Fibroblast of villous mesenchyme (primary cell): ENCODE results near the gene SMIM20. TPM values are rescaled to one million over a fixed set of nuclear protein-coding genes. Genes with fewer than 3 reads are reported as not detected.
"Not testable (repeated sequence)": the region's sequence is repeated elsewhere in the genome, so short reads cannot be mapped to it uniquely, and the experiment has no call there.

ENCODE experiments used
- DNase-seq: peaks from one replicate; pipeline ENCODE4 v3.0.0-alpha.2; 2010; ENCODE audit warnings: low read depth
- H3K4me3 ChIP-seq: 2 replicates; pipeline ENCODE4 v1.5.1; 2011; ENCODE audit warnings: low read depth, mild to moderate bottlenecking, low read length
- total RNA-seq: library from RNA; depleted of rRNA; stranded (reverse); fragments of >200 nt; gene quantifications from 2 replicates; pipeline ENCODE4 v1.2.3, GENCODE V29; 2012
- TF ChIP-seq, protein P1 (sequence below): IDR thresholded peaks from 2 replicates; pipeline ENCODE4 v1.5.1; 2012; ENCODE audit warnings: low read depth, mild to moderate bottlenecking, low read length; ENCODE audit not compliant: insufficient read depth

SMIM20 gene
- total RNA-seq, 1 donor: 23.3 TPM

DNA sequence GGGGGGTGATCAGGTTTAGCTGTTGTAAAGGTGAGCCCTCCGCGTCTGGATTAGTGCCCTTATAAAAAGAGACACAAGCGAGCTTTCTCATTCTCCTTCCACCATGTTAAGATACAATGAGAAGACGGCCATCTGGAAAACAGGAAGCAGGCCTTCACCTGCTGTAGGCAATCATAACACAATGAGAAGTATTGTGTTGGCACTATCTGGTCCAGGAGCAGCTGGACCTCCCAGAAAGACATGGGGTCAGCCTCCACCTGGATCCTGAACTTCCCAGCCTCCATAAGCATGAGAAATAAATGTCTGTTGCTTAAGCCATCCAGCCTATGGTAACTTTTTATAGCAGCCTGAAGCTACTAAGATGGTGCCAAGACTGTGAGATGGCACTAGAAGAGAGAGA is 8.6 kb upstream of the SMIM20 start:
- TF ChIP-seq, protein P1, sequence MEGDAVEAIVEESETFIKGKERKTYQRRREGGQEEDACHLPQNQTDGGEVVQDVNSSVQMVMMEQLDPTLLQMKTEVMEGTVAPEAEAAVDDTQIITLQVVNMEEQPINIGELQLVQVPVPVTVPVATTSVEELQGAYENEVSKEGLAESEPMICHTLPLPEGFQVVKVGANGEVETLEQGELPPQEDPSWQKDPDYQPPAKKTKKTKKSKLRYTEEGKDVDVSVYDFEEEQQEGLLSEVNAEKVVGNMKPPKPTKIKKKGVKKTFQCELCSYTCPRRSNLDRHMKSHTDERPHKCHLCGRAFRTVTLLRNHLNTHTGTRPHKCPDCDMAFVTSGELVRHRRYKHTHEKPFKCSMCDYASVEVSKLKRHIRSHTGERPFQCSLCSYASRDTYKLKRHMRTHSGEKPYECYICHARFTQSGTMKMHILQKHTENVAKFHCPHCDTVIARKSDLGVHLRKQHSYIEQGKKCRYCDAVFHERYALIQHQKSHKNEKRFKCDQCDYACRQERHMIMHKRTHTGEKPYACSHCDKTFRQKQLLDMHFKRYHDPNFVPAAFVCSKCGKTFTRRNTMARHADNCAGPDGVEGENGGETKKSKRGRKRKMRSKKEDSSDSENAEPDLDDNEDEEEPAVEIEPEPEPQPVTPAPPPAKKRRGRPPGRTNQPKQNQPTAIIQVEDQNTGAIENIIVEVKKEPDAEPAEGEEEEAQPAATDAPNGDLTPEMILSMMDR: no peak
- no peak for DNase-seq
- no peak overlapping the region for H3K4me3 ChIP-seq

DNA sequence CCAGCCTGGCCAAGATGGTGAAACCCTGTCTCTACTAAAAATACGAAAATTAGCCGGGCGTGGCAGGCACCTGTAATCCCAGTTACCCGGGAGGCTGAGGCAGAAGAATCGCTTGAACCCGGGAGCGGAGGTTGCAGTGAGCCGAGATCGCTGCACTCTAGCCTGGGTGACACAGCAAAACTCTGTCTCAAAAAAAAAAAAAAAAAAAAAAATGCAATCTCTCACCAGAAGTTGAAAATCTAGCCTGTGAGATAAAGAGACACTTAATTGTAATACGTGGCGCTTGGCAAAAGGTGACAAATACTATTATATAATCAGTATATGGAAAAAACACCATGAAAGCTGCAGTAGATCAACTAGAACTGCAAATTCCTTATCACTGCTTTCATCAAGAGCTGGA is 7.9 kb upstream of the SMIM20 start:
- H3K4me3 ChIP-seq, DNase-seq: not testable (repeated sequence)

DNA sequence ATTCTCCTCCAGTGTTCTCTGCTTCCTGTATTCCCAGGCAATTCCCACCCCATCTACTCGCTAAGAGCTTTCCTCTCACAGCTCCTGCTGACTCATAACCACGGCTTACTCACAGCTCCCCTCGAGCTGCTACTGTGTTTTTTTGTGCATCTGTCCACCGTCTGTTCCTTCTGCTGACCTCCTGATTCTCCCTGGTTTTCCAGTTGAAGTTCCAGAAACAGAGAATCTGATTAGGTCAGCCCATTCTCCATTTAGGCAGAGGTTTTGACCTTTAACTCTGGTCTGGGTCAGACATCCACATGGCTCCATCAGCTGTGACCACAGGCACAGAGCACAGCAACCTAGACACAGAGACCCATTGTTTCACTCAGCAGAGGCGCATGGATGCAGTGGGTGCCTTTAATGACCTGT is 5.5 kb upstream of the SMIM20 start:
- TF ChIP-seq, protein P1: no peak
- DNase-seq: peak; percentile 92
- H3K4me3 ChIP-seq: no peak overlapping the region

DNA sequence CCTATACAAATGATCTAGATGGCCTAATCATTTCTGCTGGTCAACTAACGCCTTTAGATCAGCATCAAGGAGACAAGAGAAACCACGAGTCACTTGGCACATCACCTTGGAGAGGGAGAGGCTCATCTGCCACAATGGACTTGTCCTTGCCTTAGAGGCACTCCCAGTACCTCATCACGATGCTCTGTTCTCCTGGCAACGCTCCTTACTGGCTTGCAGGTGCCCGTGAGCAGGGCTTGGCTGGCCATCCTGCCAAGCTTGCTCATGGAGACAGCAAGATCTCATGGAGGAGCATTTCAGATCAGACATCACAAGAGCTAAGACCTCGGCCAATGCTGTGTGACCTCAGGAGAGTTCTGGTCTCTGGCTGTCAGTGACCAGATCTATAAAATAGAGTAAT is 2.7 kb upstream of the SMIM20 start:
- no peak overlapping the region for H3K4me3 ChIP-seq
- TF ChIP-seq, protein P1: no peak
- no peak for DNase-seq

DNA sequence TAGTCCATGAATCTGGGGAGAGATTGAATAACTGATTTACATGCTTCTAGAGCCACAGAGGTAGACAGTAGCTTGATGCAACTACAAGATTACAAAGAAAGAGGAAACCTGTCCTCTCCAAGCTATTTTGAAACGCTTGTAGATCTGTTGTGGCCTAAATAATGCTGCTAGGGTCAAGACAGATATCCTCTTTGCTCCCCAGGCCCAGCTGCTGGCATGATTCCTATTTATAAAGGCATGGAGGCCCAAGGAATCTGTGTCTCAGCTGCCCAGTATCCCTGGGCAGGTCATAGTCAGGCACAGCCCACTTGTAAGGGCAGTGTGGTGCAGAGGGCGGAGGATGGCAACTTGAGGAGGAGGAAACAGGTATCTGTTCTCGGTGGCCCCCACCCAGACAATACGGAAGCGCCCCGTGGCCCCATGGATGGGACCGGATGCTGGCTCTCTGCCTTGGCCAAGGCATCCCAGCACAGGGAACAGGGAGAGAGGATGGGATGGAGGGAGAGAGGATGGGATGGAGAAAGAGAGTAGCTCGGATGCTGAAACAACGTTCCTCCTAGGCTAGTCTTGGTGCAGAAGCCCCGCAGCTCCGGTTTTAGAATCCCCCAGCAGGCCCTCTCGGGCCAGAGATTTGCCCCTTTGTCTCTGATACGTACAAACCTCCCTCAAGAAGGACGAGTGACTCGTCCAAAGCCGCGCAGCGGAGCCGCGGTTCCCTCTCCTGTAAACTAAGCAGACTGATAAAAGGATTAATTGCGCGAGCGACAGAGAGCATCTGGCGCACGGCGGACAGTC is 767 bp upstream of the SMIM20 start:
- DNase-seq: peak; percentile 54
- TF ChIP-seq, protein P1: no peak
- H3K4me3 ChIP-seq: peak overlapping the region; percentile 85

DNA sequence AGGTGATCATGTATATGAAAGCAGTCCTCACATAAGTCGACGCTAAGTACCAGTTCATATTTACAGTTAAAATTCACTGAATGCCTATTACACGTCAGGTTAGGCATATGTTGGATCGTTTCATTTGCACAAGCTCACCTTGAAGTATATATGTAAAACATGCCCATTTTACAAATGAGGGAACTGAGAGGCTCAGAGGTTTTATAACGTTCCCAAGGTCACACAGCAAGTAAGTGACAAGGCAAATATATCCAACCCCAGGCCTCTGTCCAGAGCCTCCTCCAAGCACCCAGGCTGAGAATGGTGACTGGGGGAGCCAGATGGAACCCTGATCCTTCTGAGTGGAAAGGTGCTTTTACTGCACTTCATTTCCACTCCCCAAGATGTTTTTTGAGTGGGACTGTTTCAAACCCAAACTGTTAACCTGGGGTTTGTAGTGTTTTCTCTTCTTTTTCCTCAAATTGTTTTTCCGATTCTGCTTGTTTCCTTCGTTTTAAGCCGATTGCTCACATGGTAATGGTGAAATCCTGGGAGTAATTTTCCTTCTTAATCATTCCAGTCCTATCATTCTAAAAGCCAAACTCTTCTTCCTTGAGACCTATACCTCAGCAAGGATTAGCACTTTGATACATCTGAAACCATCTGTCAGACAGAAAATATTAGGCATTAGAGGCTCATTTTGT is 791 bp downstream of the SMIM20 start:
- DNase-seq: no peak
- TF ChIP-seq, protein P1: no peak
- peak overlapping the region; percentile 85 for H3K4me3 ChIP-seq

DNA sequence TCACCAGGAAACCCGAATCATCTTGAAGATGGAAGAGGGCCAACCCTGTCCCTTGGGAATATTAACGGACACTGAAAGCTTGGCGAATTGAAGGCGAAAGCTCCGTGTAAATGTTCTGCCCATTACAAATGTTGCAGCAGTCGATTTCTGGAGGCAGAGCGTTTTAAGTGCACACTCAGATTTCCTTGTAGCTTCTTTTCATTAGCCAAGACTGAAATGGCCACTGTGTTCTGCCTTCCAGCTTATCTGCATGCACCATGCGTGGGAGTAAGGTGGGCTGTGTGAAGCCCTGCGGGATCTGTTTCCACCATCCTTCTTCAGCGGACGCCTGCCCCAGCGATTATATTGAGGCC is 1.3 kb downstream of the SMIM20 start:
- DNase-seq: peak; percentile 36
- TF ChIP-seq, protein P1: no peak
- no peak overlapping the region for H3K4me3 ChIP-seq
